Mucosa of stomach (tissue), 1 donor: Measurements from ENCODE around the gene DNAH3.
"Not testable (repeated sequence)": the region's sequence is repeated elsewhere in the genome, so short reads cannot be mapped to it uniquely, and the experiment has no call there.

Experiments
- H3K27me3 ChIP-seq: one replicate; pipeline ENCODE4 v1.7.0; 2013; ENCODE audit warnings: mild to moderate bottlenecking, low read length; ENCODE audit not compliant: control insufficient read depth, insufficient read depth
- H3K36me3 ChIP-seq: one replicate; pipeline ENCODE4 v1.7.0; 2013; ENCODE audit warnings: low read length; ENCODE audit not compliant: control insufficient read depth, insufficient read depth
- H3K4me1 ChIP-seq: one replicate; pipeline ENCODE4 v1.7.0; 2013; ENCODE audit warnings: mild to moderate bottlenecking, low read length; ENCODE audit not compliant: control insufficient read depth, insufficient read depth
- H3K4me3 ChIP-seq: one replicate; pipeline ENCODE4 v1.7.0; 2013; ENCODE audit warnings: low read length
- H3K9ac ChIP-seq: one replicate; pipeline ENCODE4 v1.7.0; 2013; ENCODE audit warnings: mild to moderate bottlenecking, low read length, moderate library complexity
- H3K9me3 ChIP-seq: one replicate; pipeline ENCODE4 v1.7.0; 2013; ENCODE audit warnings: mild to moderate bottlenecking, low read length, moderate library complexity; ENCODE audit not compliant: control insufficient read depth
- donor health status: Pancreatic carcinoma.

Gene DNAH3

GRCh38 chr16:21150375-21151001, at the start of gene DNAH3:
Gene DNAH3 (minus strand): TSS chr16:21150846. CDS start chr16:21150319, 527 bp downstream.
- Histone ChIP-seq H3K36me3 (no peaks in the 10 kb centered on the region), H3K27me3 (no peaks in the 10 kb centered on the region), H3K4me3 (no peak within 1 kb of the TSS), H3K4me1 (no peaks in the 10 kb centered on the region), H3K9me3 (no peaks in the 10 kb centered on the region), H3K9ac (no peak within 1 kb of the TSS)

GRCh38 chr16:21199607-21200218, 49.1 kb upstream of the DNAH3 start:
- Histone ChIP-seq H3K4me3 (no peak overlapping the region), H3K36me3 (no peaks in the 10 kb centered on the region), H3K4me1 (no peaks in the 10 kb centered on the region), H3K9me3 (no peaks in the 10 kb centered on the region), H3K27me3 (no peaks in the 10 kb centered on the region), H3K9ac (no peak overlapping the region)

GRCh38 chr16:21197621-21198020, 47.0 kb upstream of the DNAH3 start:
- no peak overlapping the region for H3K4me3 ChIP-seq
- H3K9me3 ChIP-seq: no peaks in the 10 kb centered on the region
- H3K4me1 ChIP-seq: no peaks in the 10 kb centered on the region
- no peak overlapping the region for H3K9ac ChIP-seq
- no peaks in the 10 kb centered on the region for H3K36me3 ChIP-seq
- H3K27me3 ChIP-seq: no peaks in the 10 kb centered on the region

GRCh38 chr16:21197112-21197511, 46.5 kb upstream of the DNAH3 start:
- H3K4me1 ChIP-seq: no peaks in the 10 kb centered on the region
- no peaks in the 10 kb centered on the region for H3K36me3 ChIP-seq
- no peaks in the 10 kb centered on the region for H3K9me3 ChIP-seq
- H3K4me3 ChIP-seq: no peak overlapping the region
- H3K9ac ChIP-seq: no peak overlapping the region
- no peaks in the 10 kb centered on the region for H3K27me3 ChIP-seq

GRCh38 chr16:21195330-21195729, 44.7 kb upstream of the DNAH3 start:
- H3K27me3 ChIP-seq, H3K9me3 ChIP-seq: not testable (repeated sequence)

GRCh38 chr16:21194771-21195301, 44.2 kb upstream of the DNAH3 start:
- H3K9me3 ChIP-seq: no peaks in the 10 kb centered on the region
- H3K4me3 ChIP-seq: no peak overlapping the region

More at GRCh38 chr16:21195330-21195729, 44.7 kb upstream of the DNAH3 start:
- not testable (repeated sequence) for H3K4me3 ChIP-seq, H3K36me3 ChIP-seq, H3K9ac ChIP-seq, H3K4me1 ChIP-seq

GRCh38 chr16:21192991-21193390, 42.3 kb upstream of the DNAH3 start:
- H3K36me3 ChIP-seq: no peaks in the 10 kb centered on the region

More at GRCh38 chr16:21194771-21195301, 44.2 kb upstream of the DNAH3 start:
- no peak overlapping the region for H3K9ac ChIP-seq
- H3K36me3 ChIP-seq: no peaks in the 10 kb centered on the region
- no peaks in the 10 kb centered on the region for H3K4me1 ChIP-seq
- H3K27me3 ChIP-seq: no peaks in the 10 kb centered on the region

GRCh38 chr16:21190599-21190998, 40.0 kb upstream of the DNAH3 start:
- no peak overlapping the region for H3K4me3 ChIP-seq

More at GRCh38 chr16:21192991-21193390, 42.3 kb upstream of the DNAH3 start:
- no peak overlapping the region for H3K4me3 ChIP-seq
- no peaks in the 10 kb centered on the region for H3K4me1 ChIP-seq
- H3K9ac ChIP-seq: no peak overlapping the region
- no peaks in the 10 kb centered on the region for H3K27me3 ChIP-seq
- H3K9me3 ChIP-seq: no peaks in the 10 kb centered on the region

GRCh38 chr16:21190013-21190412, 39.4 kb upstream of the DNAH3 start:
- Histone ChIP-seq H3K36me3 (no peaks in the 10 kb centered on the region), H3K9me3 (no peaks in the 10 kb centered on the region), H3K27me3 (no peaks in the 10 kb centered on the region), H3K4me1 (no peaks in the 10 kb centered on the region), H3K4me3 (no peak overlapping the region), H3K9ac (no peak overlapping the region)

More at GRCh38 chr16:21190599-21190998, 40.0 kb upstream of the DNAH3 start:
- Histone ChIP-seq H3K9ac (no peak overlapping the region), H3K4me1 (no peaks in the 10 kb centered on the region), H3K36me3 (no peaks in the 10 kb centered on the region), H3K9me3 (no peaks in the 10 kb centered on the region), H3K27me3 (no peaks in the 10 kb centered on the region)

GRCh38 chr16:21189311-21189710, 38.7 kb upstream of the DNAH3 start:
- no peak overlapping the region for H3K4me3 ChIP-seq
- H3K4me1 ChIP-seq: no peaks in the 10 kb centered on the region
- no peaks in the 10 kb centered on the region for H3K9me3 ChIP-seq
- H3K27me3 ChIP-seq: no peaks in the 10 kb centered on the region
- H3K36me3 ChIP-seq: no peaks in the 10 kb centered on the region
- no peak overlapping the region for H3K9ac ChIP-seq

- no peak overlapping the region for H3K9ac ChIP-seq
- peaks cover 6% of the 10 kb centered on the region for H3K36me3 ChIP-seq
- H3K4me1 ChIP-seq: no peaks in the 10 kb centered on the region
- H3K27me3 ChIP-seq: no peaks in the 10 kb centered on the region
- H3K4me3 ChIP-seq: no peak overlapping the region
- H3K9me3 ChIP-seq: no peaks in the 10 kb centered on the region
Measured at GRCh38 chr16:21186326-21186691, 35.7 kb upstream of the DNAH3 start.

- Histone ChIP-seq H3K27me3 (no peaks in the 10 kb centered on the region), H3K4me3 (no peak overlapping the region), H3K36me3 (peaks cover 8% of the 10 kb centered on the region), H3K4me1 (no peaks in the 10 kb centered on the region), H3K9ac (no peak overlapping the region), H3K9me3 (no peaks in the 10 kb centered on the region)
Measured at GRCh38 chr16:21185659-21186325, 35.1 kb upstream of the DNAH3 start.
